Lung (tissue), 12 donors: ENCODE results near the gene DIPK1A. TPM values are rescaled to one million over a fixed set of nuclear protein-coding genes. Genes with fewer than 3 reads are reported as not detected.

ENCODE experiments used
- ATAC-seq: fragments of 200-7000 bp; cut with Tn5 transposase; one replicate; pipeline ENCODE4 v1.9.1; 2020; ENCODE audit warnings: moderate number of reproducible peaks; ENCODE audit not compliant: insufficient read depth, low FRiP score
- DNase-seq, 3 donors: peaks; one replicate each; pipeline ENCODE4 v3.0.0-alpha.2; 2013 to 2017
- H3K27ac ChIP-seq, 2 donors: one replicate each; pipeline ENCODE4 v1.5.1; 2013; ENCODE audit warnings: mild to moderate bottlenecking in 2 of 2, moderate library complexity in 2 of 2, control low read depth in 1 of 2, inconsistent platforms in 1 of 2, low read depth in 1 of 2, low read length in 1 of 2
- H3K27me3 ChIP-seq, 3 donors: one replicate each; pipeline ENCODE4 v1.5.1; 2013; ENCODE audit warnings: low read length in 2 of 3; ENCODE audit not compliant: control insufficient read depth in 3 of 3, insufficient read depth in 3 of 3
- H3K36me3 ChIP-seq, 4 donors: one replicate each; pipeline ENCODE4 v1.5.1; 2013; ENCODE audit warnings: low read length in 4 of 4, mild to moderate bottlenecking in 1 of 4, moderate library complexity in 1 of 4; ENCODE audit not compliant: control insufficient read depth in 4 of 4, insufficient read depth in 4 of 4
- H3K4me1 ChIP-seq, 5 donors: one replicate each; pipeline ENCODE4 v1.5.1; 2013; ENCODE audit warnings: low read length in 5 of 5, mild to moderate bottlenecking in 2 of 5, moderate library complexity in 1 of 5; ENCODE audit not compliant: control insufficient read depth in 5 of 5, insufficient read depth in 5 of 5
- H3K4me3 ChIP-seq: one replicate; pipeline ENCODE4 v1.5.1; 2013; ENCODE audit warnings: mild to moderate bottlenecking, control low read depth, moderate library complexity
- H3K9ac ChIP-seq, 2 donors: one replicate each; pipeline ENCODE4 v1.5.1; 2013; ENCODE audit warnings: low read length in 2 of 2, control low read depth in 1 of 2; ENCODE audit not compliant: insufficient read depth in 1 of 2
- H3K9me3 ChIP-seq, 4 donors: one replicate each; pipeline ENCODE4 v1.5.1; 2013; ENCODE audit warnings: low read length in 3 of 4, mild to moderate bottlenecking in 1 of 4, moderate library complexity in 1 of 4; ENCODE audit not compliant: control insufficient read depth in 4 of 4, insufficient read depth in 3 of 4
- CTCF ChIP-seq: IDR thresholded peaks from 2 replicates; pipeline ENCODE4 v1.5.1; 2012; ENCODE audit warnings: mild to moderate bottlenecking; ENCODE audit errors: control extremely low read depth, extremely low read depth
- WGBS, 2 donors: extraction: QIAGEN DNeasy Blood & Tissue Kit; methylation state at CpG; one replicate each; pipeline ENCODE4 v1.1.7; 2013; 5-methylcytosine and 5-hydroxymethylcytosine counted together
- polyA plus RNA-seq, 2 donors: library from polyadenylated mRNA; stranded (reverse); fragments of 200-250 nt; gene quantifications; one replicate each; pipeline ENCODE4 v1.2.1, GENCODE V29; 2013
- total RNA-seq, 2 donors: library from RNA; depleted of rRNA in 1 of 2; stranded (reverse); fragments of >200 nt in 1 of 2; gene quantifications; one replicate each; pipeline ENCODE4 v1.2.1, GENCODE V29; 2014 to 2021
- donor health status: control.
- donor health status: control.
- donor health status: Bipolar disorder and iron deficiency.
- donor health status: healthy.
- donor health status: DM: yes; HTN: yes; CAD: no.

Gene DIPK1A
- total and polyA plus RNA-seq, 4 donors = 2.3 to 8.0 (median 4.1) TPM

GRCh38 chr1:92921031-92922023, 39.9 kb downstream of the DIPK1A start:
- Histone ChIP-seq H3K9ac (no peak overlapping the region), H3K36me3 (no peaks in the 10 kb centered on the region), H3K9me3 (no peaks in the 10 kb centered on the region), H3K27me3 (no peaks in the 10 kb centered on the region), H3K4me1 (peaks cover 0 to 12% (median 0%) of the 10 kb centered on the region in 5 donors), H3K27ac (no peak overlapping the region), H3K4me3 (no peak overlapping the region)
- WGBS, 2 donors = 88 to 89% methylated on average over 8 of the region's 8 CpGs
- ATAC-seq (no peak), DNase-seq (peak in 2 of 3 donors; percentile 3 to 29)
- no peak for TF ChIP-seq CTCF

GRCh38 chr1:92916899-92917298, 44.4 kb downstream of the DIPK1A start:
- ATAC-seq = no peak
- no peak overlapping the region for H3K4me3 ChIP-seq
- peak in 2 of 3 donors; percentile 60 to 63 for DNase-seq
- H3K9ac ChIP-seq = no peak overlapping the region
- no peaks in the 10 kb centered on the region for H3K9me3 ChIP-seq
- TF ChIP-seq CTCF = no peak
- peaks cover 0 to 13% (median 0%) of the 10 kb centered on the region in 5 donors for H3K4me1 ChIP-seq
- H3K36me3 ChIP-seq = no peaks in the 10 kb centered on the region
- H3K27me3 ChIP-seq = no peaks in the 10 kb centered on the region
- no peak overlapping the region for H3K27ac ChIP-seq

- TF ChIP-seq CTCF = no peak
- Histone ChIP-seq H3K4me3 (no peak overlapping the region), H3K4me1 (peaks cover 0 to 13% (median 0%) of the 10 kb centered on the region in 5 donors), H3K9ac (no peak overlapping the region), H3K36me3 (no peaks in the 10 kb centered on the region), H3K27ac (no peak overlapping the region), H3K9me3 (no peaks in the 10 kb centered on the region), H3K27me3 (no peaks in the 10 kb centered on the region)
- no peak for ATAC-seq
- WGBS, 2 donors = 45 to 74% methylated on average over 1 of the region's 1 CpG
- no peak for DNase-seq
Observed at GRCh38 chr1:92915547-92915946, 45.7 kb downstream of the DIPK1A start.
